CD4-positive, alpha-beta T cell treated with Interferon alpha-2 for 1 hour (primary cell): ENCODE data around the gene PGAP1.

Experiments used
- DNase-seq, 2 donors: peaks; one replicate each; pipeline ENCODE4 v3.0.0-alpha.2; 2020 to 2022

Gene PGAP1

DNA sequence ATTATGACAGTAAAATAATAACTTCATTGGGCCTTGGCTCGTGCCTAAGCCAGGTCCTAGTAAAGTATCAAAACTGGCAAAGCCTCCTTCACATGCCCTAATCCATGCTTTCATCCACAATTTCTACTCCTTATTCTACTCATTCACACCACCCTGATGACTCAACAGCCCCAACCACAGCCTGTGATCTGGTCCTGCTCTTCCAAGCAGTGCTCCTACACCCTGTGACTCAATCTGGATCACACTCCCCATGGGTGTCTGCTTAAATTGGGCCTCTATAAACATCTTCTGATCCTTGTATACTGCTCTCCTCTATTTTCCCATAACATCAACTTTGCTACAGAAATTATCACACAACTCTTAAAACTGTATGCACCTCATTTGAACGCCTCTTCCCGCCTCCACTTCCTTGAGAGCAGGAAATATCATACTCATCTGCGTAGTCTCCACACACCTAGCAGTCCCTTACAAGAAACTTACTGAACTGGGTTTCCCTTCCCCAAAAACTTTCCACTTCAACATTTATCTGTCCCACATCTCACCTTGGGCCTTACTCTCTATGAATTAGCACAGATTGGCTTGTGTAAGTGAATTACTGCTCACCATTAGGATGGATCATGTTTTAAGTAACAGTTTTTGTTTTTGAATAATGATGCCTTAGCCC is 142.9 kb downstream of the PGAP1 start:
- DNase-seq, result no peak
